Activated T-cell treated with anti-CD3 and anti-CD28 coated beads, Interleukin-2, amount 50 U/mL, for 1 hour (primary cell): Measurements from ENCODE around the gene LPAR1.

Experiments
- DNase-seq: peaks from one replicate; pipeline ENCODE4 v3.0.0-alpha.2; 2020

Gene LPAR1

GRCh38 chr9:110912419-110913291 is 125.6 kb downstream of the LPAR1 start:
- DNase-seq: no peak

DNA sequence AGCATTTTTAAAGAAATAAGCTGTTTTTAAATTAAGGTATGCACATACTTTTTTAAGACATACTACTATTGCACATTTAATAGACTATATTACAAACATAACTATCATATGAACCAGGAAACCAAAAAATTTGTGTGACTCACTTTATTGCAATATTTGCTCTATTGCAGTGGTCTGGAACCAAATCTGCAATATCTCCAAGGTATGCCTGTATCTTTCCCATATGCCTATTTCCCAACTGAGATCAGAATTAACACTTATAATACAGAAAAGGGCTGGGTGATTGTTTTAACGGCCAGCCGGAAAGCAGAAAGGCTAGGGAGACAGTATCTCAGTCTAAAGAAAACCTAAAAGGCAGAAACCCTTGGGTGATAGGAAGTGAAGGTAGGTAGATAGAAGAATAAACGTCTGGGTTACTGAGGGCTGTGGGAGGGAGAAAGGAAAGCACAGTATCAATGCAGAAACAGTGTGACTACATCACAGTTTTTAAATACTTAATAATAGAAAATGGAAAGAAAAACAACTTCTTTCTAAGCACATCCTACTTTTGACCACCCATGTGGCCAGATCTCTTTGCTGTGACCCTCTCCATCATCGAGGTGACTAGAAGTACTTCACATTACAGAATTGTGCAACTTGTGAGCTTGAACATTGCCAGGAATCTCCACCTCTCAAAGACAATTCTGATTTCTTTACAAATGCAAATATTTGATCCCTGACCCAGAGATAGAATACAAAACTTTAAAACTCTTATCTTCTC is 126.4 kb downstream of the LPAR1 start:
- DNase-seq: no peak

DNA sequence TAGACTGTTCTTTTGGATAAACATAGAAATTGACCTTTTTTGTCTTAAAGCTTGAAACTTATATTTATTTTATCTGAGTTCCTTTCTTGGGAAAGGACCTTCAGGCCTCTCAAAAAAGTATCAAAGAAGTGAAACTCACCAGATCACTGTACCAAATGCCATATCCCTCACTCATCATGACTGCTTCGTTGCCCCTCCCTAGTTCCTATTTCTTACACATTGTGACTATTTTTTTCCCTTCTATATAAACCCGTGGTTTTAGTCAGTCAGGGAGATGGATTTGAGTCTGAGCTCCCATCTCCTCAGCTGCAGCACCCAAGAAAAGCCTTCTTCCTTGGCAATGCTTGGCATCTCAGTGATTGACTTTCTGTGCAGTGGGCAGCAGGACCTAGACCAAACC is 129.4 kb downstream of the LPAR1 start:
- no peak for DNase-seq

DNA sequence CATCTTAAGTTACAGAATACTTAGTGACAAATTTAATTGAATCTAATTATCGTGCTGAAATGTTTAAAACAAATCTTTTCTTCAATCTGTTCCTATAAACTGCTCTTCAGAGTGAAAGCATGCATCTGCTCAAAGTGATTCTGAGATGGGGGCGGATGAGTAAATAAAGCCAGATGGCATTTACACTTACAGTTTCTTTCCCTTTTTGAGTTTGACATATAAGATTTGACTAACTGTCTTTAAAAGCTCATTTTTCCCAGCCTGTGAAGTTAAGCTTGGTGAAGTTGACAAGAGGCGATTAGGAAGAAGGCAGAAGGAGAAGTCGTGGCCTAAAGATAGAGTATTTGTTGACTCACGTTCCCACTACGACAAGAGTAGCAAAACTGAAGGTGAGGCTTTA is 137.4 kb downstream of the LPAR1 start:
- DNase-seq: no peak

- DNase-seq: no peak
Measured at GRCh38 chr9:110900456-110900855, 137.8 kb downstream of the LPAR1 start.

DNA sequence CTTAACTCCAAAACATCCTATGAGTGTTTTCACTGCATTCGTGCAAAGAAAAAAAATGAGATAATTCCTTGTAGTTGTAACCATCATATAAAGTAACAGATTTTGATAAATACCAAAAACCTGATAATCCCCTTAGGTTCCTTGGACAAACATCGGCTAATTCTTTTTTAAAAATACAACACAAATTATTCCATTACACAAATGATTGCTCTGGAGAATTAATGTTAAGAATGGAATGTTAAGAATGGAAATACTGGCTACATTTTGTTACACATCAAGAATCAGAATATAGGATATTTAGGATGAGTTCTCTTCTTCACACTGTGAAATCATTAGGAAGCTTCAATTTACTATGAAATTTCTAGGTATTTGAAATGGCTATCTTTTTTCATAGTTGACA is 139.4 kb downstream of the LPAR1 start:
- no peak for DNase-seq

DNA sequence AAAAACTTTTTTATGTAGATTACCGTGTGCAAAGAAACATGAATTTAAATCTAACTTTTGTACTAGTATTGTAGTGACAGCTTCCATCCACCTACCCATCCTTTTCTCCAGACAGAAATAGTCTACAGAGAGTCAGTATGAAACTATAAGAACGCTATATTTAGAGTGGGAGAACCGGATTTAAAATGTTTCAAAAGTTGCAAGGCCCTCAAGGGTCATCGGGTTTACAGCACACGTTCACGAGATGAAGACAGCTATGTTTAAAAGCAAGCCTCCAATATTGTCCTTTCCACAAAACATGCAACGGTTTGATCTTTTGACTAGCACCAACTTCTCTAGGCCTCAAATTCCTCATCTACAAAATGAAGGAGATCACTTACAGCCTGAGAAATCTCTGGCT is 139.9 kb downstream of the LPAR1 start:
- no peak for DNase-seq

GRCh38 chr9:110897943-110898342 is 140.3 kb downstream of the LPAR1 start:
- DNase-seq: no peak

DNA sequence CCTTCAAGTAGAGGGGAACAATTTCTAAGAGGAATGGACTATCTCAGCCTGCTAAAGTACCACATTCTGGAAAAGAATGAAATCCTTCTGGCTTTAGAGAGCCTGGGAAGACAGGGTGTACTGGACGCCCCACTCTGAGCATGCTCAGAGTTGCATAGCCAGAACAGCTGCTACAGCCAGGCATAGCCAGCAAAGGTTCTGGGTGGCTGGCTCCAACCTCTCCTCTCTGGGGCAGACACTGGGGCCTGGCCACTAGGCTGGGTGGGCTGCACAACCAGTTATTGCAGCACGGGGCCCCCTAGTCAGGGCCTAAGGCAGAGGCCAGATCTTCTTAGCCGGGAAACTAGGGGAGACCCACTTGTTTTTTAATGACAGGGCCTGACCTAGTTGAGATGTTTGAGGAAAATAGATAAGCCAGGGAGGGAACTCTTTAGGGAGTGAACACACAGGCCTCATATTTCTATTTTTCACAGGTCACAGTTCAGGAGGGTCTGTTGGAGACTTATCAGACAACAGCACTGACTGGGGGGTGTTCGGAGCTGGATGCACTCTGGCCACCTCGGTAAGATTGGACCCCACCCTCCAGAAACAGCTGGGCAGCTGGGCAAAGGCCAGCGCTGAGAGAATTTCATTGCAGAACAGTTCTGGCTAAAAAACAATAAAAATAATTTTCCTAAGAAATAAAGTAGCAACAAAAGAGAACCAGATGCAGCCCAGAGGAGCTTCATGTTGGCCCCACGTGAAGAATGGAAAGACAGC is 142.9 kb downstream of the LPAR1 start:
- DNase-seq: no peak

GRCh38 chr9:110894731-110895130 is 143.5 kb downstream of the LPAR1 start:
- no peak for DNase-seq

GRCh38 chr9:110892689-110893088 is 145.6 kb downstream of the LPAR1 start:
- DNase-seq: no peak

DNA sequence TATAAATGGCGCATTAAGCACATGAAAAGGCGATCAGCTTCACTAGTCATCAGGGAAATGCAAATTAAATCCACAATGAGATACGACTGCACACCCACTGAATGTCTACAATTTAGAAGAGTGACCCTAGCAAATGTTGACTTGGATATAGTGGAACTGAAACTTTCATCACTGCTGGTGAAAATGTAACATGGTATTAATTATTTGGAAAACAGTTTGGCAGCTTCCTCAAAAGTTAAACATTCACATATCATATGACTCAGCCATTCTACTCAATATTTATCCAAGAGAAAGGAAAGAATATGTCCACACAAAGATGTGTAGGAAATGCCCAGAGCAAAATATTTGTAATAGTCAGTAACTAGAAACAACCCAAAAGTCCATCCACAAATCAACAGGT is 146.5 kb downstream of the LPAR1 start:
- no peak for DNase-seq

- DNase-seq: no peak
Measured at GRCh38 chr9:110890416-110890815, 147.9 kb downstream of the LPAR1 start.

DNA sequence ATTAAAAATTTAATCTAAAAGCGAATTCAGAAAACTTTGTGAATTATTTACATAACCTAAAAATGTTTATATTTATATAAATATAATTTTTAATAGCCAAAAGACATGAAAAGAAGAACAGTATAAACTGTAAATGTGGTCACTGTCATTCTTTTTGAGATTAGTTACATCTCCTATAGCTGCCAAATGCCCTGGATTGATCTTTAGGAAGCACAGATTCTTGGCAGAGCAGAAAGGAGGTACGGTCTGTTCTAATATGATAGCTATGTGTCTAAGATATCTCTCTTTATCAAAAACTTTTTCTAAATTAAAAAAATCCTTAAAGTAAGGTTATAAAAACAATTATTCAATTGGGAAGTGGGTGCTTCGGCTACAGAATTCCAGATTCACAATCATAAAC is 151.0 kb downstream of the LPAR1 start:
- no peak for DNase-seq

- DNase-seq: no peak
Measured at GRCh38 chr9:110886832-110887231, 151.4 kb downstream of the LPAR1 start.

DNA sequence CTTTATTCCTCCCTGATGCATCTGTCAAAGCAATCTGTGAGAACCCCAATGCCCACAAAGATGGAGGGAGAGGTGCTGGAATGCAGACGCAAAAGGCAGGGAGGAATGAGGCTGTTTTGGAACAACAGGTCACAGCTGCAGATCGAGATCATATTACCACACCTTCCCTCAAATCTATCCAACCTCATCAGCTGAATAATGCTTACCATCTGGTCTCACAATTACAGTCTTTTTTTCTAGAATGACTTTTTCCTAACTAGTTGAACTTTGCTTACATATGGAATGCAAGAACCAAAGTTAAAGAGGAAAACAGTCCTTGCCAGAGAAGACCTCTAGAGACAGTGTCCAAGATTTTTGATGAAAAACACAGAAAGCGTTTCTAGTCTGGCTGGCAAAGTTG is 158.1 kb downstream of the LPAR1 start:
- no peak for DNase-seq

DNA sequence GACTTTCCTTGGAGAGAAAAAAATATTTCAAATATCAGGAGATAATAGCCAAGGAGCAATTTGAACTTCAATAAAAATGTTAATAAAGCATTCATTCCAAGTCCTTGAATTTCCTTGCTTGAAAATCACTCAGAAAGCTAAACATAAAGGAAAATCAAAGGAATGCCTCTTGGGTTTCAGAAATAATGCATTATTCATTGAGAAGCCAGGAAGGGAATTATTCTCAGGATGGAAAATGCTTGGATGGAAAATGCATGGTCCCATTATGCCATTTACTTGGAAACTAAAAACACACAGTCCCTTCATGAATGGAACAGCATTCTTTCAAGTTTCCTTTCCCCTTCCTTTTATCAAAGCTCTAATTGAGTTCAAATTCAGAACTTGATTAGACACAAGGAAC is 160.9 kb downstream of the LPAR1 start:
- no peak for DNase-seq

DNA sequence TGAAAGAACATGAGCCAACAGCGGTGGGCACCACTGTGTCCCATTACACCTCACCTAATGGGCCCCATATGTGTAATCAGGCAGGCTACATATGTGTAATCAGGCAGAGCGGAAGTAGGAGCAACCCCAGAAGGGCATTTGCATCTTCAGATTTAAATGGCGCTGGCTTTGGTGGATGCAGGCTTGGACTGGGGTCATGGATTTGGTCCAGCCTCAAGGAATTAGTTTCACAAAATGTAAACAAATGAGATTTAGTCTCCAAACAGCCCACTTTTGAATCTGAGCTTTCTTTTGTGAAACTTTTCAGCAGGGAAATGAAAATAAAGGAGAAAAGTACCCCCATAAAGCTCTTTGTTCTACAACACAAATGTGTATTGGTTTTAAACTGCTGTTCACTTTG is 161.3 kb downstream of the LPAR1 start:
- DNase-seq: no peak

DNA sequence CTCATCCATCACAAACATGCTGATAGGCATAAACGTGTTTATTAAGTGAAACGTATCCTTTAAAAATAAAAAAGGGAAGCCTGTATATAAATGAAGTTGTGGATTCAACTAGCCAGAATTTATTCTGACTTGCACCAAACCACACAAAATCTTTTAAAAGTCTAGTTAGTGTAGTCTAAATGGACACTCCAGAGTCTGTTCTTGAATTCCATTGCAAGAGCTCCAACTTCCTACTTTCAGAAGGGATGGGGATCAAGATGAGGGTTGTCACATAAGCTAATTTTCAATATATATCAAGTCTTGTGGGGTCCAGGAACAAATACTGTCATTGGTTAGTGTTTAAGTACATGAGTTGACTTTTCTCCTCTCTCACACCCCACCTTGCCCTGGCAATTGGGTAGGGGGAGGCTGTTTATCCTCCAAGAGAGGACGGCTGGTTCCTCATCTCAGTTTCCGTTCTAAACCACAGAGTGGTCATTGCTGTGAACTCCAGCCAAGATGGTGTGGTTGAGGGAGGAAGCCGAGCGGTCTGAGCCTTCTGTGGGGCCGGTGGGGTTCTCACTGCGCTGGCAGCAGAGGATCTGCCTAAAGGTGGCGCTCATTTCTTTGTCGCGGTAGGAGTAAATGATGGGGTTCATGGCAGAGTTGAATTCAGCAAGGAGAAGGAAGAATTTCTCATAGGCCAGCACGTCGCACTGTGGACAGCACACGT is 163.2 kb downstream of the LPAR1 start:
- no peak for DNase-seq

- no peak for DNase-seq
Measured at GRCh38 chr9:110872920-110873319, 165.3 kb downstream of the LPAR1 start.

DNA sequence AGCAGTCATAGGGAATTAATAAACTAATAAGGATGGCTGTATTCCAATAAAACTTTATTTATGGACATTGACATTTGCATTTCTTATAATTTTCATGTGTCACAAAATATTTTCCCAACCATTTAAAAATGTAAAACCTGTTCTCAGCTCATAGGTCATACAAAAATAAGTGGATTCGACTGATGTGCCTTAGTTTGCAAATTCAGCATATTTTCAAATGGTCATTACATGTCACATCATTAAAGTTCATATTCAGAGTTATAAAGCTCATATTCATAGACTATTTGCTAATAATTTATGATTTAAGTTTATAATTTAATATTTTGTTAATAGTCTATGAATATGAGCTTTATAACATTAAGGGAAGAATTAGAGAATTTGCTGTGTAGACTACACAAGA is 166.5 kb downstream of the LPAR1 start:
- DNase-seq: no peak

- DNase-seq: no peak
Measured at GRCh38 chr9:110869931-110870330, 168.3 kb downstream of the LPAR1 start.

GRCh38 chr9:110864011-110864410 is 174.3 kb downstream of the LPAR1 start:
- no peak for DNase-seq
